Stimulated activated CD4-positive, alpha-beta T cell treated with anti-CD3 and anti-CD28 coated beads, TNF-alpha, amount 100 ng/mL, for 24 hours (primary cell): ENCODE data around the gene CST6.
"Not testable (repeated sequence)": the region's sequence is repeated elsewhere in the genome, so short reads cannot be mapped to it uniquely, and the experiment has no call there.

Experiments used
- DNase-seq, 3 experiments: peaks; one replicate each; pipeline ENCODE4 v3.0.0-alpha.2; 2020; ENCODE audit warnings: low read depth in 3 of 3

The CST6 gene

GRCh38 chr11:65983589-65983987 is 28.2 kb upstream of the CST6 start:
- DNase-seq: no peak

- DNase-seq: no peak
Measured at GRCh38 chr11:65987336-65987735, 24.5 kb upstream of the CST6 start.

GRCh38 chr11:65988791-65989592 is 22.8 kb upstream of the CST6 start:
- DNase-seq: peak; percentile 80 to 87 (median 85)

- no peak for DNase-seq
Measured at GRCh38 chr11:65992056-65992455, 19.8 kb upstream of the CST6 start.

DNA sequence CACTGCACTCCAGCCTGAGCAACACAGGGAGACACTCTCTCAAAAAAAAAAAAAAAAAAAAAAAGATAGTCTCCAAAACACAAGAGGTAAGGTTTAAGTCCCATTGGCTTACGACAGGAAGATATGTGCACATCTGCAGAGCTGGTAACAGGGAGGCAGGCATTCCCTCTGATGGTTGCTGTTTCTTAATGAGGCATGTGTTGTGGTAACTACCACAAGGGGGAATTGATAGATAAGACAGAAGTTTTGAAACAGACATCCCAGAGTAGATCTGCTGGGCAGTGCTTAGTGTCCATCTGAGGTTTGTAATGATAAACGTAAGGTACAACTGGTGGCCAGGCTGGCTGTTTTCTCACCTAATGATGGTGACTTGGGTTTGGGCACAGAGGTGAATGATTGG is 14.5 kb upstream of the CST6 start:
- no peak for DNase-seq

- peak; percentile 88 to 91 (median 90) for DNase-seq
Measured at GRCh38 chr11:66001942-66002647, 9.7 kb upstream of the CST6 start, which contains the start of the genes BANF1 and EIF1AD. Gene BANF1 (plus strand): TSS chr11:66002503. CDS start chr11:66003251, 748 bp downstream. Gene EIF1AD (minus strand): TSS chr11:66002157. CDS start chr11:66000389, 1,768 bp downstream.

- no peak for DNase-seq
Measured at GRCh38 chr11:66002648-66003225, 9.1 kb upstream of the CST6 start.

GRCh38 chr11:66003291-66003690 is 8.5 kb upstream of the CST6 start:
- no peak for DNase-seq

GRCh38 chr11:66004186-66004585 is 7.6 kb upstream of the CST6 start:
- DNase-seq: no peak

DNA sequence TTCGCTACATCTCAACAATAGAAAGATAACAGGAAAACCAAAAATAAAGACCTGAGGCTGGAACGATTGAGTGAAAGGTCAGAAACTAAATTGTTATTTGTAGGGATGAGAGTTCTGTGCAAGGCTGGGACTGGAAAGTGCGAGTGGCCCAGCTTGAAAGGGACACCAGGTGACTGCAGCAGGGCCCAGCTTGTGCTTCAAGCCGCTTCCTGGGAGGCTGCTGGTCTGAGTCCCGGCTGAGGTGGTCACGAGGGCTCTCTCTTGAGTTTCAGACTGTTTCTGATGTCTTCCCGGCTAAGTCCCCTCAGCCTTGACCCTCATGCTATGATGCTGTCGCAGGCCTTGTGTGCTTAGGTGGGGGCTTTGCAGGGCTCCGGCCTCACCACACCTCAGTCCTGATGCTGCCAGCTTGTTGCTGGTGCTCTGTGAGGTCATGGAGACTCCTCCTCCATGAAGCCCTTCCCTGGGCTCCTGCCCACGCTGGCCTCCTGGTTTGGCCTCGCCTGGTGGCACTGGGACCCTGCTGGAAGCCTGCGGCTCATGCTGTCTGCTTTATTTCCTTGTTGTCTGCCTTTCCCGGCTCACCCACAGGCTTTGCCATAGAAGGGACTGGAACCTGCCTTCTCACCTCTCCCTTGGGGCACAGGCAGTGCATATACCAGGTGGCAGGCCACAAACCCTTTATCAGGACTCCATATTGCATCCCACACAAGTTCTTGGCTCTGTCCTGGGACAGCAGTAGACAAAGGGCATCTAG is 5.5 kb upstream of the CST6 start:
- DNase-seq: no peak

- no peak for DNase-seq
Measured at GRCh38 chr11:66006891-66007176, 5.0 kb upstream of the CST6 start.

DNA sequence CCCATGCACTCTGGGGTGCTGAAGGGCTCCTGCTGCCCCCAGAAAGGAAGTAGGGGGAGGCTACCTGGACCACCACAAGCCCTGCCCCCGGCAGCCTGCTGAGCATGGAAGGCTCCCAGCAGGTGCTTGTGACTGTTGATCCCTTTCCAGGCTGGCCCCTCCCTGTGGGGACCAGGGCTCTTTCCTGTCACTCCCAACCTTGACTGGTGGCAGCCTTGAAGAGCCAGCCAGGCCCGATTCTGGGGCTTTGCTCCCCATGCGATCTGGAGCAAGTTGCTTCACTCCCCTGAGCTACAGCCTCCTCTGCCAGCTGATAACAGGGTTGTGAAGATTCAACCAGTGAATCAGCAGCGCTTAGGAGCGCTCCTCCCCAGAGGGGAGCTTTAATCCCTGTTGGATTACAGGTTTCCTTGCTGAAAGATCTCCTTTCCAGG is 4.6 kb upstream of the CST6 start:
- no peak for DNase-seq

GRCh38 chr11:66008095-66008467 is 3.7 kb upstream of the CST6 start:
- DNase-seq: no peak

DNA sequence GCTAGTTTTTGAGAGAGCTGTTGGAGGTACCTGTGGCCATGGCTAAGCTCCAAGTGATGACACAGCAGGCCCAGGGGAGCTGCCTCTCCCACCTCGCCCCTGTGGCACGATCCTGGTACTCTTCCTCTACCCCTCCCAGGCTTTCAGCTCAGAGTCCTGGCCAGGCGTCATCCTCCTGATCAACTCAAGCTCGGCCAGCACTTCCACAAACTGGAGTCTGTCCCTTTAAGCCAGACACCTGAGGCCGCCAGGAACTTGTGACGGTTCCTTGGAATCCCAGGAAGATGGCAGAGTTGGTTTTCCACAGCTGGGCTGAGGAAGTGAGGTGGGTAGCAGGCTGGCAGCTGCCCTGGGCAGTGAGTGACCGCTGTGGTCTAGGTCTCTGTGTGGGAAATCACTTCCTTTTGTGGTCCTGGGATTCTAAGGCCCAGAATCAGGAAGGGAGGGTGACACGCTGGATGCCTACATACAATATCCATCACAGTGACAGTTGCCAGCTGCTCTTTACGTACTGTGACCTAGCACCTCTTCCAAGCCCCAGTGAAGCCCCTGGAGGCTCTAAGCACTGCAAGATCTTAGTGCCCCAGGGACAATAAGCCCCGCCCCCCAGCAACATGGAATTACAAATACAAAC is 3.2 kb upstream of the CST6 start:
- DNase-seq: no peak

GRCh38 chr11:66010036-66010435 is 1.8 kb upstream of the CST6 start:
- DNase-seq: not testable (repeated sequence)

DNA sequence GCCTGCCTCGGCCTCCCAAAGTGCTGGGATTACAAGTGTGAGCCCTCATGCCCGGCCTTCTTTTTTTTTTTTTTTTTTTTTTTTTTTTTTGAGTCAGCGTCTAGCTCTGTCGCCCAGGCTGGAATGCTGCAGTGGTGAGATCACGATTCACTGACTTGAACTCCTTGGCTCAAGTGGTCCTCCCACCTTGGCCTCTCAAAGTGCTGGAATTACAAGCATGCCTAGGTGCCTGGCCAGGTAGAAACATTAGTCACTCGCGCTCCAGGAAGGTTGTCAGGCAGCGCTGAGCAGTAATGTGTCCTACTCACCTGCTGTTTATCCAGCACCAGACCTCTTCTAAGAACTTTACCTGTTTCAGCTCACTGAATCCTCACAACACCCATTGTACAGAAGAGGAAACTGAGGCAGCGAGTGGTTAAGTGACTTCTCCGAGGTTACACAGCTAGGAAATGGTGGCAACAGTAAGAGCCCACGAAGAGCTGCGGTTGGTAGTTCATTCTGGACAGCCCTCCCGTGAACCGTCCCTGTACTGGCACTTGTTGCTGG is 496 bp upstream of the CST6 start:
- DNase-seq: no peak

DNA sequence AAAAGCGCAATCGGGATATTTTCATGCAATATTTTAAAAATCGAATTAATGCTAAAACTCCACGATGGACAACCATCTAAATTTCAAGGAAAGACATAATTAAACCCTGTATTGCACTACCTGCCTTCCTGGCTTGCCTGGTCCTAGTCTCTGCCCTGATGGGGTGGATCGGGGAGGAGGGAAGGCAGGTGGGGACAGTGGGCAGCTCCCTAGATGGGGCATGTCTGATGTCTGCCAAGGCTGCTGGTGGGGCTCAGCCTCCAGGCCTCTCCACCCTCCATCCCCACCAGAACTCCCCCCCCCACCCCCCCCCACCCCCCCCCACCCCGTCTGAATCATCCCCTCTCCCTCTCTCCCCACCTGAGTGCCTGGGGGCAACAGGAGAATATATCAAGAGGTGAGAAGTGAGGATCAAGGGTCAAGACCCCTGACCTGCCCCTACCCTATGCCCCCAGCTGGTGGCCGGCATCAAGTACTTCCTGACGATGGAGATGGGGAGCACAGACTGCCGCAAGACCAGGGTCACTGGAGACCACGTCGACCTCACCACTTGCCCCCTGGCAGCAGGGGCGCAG is 650 bp downstream of the CST6 start:
- no peak for DNase-seq

DNA sequence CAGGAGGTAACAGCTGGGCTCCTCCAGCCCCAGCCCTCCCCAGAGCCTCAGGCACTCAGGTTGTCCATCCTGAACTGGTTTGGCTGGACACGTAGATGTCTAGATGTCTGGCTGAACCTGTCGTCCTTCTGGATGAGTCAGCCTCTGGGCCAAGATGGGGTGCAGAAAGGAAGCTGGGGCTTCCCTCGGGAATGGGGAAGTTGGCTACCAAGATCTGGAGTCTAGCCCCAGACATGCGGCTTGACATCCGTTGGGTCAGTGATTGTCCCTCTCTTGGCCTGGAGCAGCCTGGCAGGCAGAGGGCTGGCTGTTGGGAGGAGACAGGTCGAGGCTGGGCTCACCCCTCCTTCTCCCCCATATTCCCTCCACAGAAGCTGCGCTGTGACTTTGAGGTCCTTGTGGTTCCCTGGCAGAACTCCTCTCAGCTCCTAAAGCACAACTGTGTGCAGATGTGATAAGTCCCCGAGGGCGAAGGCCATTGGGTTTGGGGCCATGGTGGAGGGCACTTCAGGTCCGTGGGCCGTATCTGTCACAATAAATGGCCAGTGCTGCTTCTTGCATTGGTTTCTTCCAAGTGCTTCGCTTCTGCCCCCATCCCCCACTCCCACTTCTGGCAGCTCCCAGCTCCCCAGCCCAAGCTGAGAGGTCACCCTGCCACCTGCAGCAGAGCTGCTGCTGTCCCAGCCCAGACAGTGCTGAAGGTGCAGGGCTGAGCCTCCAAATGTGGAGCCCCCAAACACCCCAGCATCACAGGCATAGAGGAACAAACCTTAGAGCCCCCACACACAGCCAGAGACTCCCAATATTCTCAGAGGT is 1.3 kb downstream of the CST6 start:
- DNase-seq: no peak

GRCh38 chr11:66013762-66014100 is 1.9 kb downstream of the CST6 start:
- no peak for DNase-seq

DNA sequence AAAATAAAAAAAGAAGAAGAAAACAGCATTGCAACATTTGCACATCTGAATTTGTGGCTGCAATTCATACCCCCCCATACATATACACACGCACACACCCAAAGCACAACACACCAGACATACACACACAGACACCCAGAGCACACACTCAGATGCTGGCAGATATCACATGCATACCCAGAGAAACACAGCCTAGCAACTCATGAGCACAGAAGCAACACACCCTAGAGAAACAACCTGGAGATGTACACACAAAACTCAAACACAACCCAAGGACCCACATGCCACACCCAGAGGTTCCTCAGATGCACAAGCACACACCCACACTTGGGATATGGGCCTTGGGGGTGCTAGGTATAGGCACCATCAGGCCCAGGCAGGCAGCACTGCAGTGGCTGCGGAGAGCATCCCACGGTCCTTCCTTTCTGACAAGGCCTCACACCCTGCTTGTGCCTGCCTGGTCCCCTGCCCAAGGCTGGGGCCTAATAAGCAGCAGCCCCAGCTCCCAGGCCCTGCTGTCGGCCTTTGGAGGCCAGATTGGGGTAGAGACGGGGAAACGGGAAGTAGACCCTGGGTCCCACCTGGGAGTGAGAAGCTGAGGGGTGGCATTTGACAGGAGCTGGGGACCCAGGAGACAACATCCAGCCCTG is 3.1 kb downstream of the CST6 start:
- DNase-seq: no peak
